22Rv1 (cell line): Measurements from ENCODE around the gene TNFRSF8.

Experiments
- H3K27ac ChIP-seq: fragments of 450-650 bp; 2 replicates; pipeline ENCODE4 v1.5.1; 2017
- ZFX ChIP-seq: fragments of 450-650 bp; IDR thresholded peaks from 2 replicates; pipeline ENCODE4 v1.6.1; 2017; ENCODE audit warnings: antibody characterized with exemption, borderline replicate concordance
- TF ChIP-seq, protein P1 (sequence below): fragments of 450-650 bp; IDR thresholded peaks from 2 replicates; pipeline ENCODE4 v1.5.1; 2017; ENCODE audit warnings: mild to moderate bottlenecking

The TNFRSF8 gene

DNA sequence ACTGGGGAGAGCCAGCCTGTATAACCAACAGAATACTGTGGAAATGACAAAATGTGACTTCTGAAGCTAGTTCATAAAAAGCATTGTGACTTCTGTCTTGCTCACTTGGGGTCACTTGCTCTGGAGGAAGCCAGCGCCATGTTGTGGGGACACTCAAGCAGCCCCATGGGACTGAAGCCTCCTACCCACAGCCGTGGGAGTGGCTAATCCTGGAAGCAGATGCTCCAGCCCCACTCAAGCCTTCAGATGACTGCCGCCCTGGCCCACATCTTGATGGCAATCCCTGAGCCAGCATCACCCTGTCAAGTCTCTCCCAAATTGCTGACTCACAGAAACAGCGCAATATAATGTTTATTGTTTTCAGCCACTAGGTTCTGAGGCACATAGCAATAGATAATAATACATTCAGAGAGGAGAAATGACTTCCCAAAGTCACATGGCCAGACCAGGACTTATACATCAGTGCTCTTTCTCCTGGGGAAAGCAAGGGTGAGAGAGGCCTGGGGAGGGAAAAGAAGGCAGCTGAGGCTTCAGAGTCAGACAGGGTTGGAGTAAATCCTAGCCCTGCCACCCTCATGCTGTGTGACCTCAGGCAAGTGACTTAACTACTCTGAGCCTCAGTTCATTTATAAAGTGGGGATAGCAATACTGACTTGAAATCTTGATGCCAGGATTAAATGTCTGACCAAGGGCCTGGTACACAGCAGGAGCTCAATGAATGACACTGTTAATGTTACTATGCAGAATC is 5.0 kb upstream of the TNFRSF8 start:
- no peak overlapping the region for H3K27ac ChIP-seq
- TF ChIP-seq, protein P1, sequence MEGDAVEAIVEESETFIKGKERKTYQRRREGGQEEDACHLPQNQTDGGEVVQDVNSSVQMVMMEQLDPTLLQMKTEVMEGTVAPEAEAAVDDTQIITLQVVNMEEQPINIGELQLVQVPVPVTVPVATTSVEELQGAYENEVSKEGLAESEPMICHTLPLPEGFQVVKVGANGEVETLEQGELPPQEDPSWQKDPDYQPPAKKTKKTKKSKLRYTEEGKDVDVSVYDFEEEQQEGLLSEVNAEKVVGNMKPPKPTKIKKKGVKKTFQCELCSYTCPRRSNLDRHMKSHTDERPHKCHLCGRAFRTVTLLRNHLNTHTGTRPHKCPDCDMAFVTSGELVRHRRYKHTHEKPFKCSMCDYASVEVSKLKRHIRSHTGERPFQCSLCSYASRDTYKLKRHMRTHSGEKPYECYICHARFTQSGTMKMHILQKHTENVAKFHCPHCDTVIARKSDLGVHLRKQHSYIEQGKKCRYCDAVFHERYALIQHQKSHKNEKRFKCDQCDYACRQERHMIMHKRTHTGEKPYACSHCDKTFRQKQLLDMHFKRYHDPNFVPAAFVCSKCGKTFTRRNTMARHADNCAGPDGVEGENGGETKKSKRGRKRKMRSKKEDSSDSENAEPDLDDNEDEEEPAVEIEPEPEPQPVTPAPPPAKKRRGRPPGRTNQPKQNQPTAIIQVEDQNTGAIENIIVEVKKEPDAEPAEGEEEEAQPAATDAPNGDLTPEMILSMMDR = no peak
- no peak for TF ChIP-seq ZFX

DNA sequence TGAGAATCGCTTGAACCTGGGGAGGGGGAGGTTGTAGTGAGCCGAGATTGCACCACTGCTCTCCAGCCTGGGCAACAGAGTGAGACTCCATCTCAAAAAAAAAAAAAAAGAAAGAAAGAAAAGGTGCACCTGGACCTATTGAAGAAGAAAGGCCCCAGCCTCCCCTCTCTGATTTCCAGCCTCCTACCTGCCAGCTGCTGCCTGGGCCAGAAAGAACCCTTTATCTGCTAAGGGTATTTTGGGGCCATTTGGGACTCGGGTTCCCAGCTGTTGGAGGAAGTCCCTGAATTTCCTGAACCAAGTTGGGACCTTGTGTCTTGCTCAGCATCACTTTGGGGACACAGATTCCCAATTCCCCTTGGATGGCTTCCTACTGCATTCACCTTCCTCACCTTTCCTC is 3.9 kb upstream of the TNFRSF8 start:
- H3K27ac ChIP-seq = no peak overlapping the region
- TF ChIP-seq, protein P1 = no peak
- no peak for TF ChIP-seq ZFX

DNA sequence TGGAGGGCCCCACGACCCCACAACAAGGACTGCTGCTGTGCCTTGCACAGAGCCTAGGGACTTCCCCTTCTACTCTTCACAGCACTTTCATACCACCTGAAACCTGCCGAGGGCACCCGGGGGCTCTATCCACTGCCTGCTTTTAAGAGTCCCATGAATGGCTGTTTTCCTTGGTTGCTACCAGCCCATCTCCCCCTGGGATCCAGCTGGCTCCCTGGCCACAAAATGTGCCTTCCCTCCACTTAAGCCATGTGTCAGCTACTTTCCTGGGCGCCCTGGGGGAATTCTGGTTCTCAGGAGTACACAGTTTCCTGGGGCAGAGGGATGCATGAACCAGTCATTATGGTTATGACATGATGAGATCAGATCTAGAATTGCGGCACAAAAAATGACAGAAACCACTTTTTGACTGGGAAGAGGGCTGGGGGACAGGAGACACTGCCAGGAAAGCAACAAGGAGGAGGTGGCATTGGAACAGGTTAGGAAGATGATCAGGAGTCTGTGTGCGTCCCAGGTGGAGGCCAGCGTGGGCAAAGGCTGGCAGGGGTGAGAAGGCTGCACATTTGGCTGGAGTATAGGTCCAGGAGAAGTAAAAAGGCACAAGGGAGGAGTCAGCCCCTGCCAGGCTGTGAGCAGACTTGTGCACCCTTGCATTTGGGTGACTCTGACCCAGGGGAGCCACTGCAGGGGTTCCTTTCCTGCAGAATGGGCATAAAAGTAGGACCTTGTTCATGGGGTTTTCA is 3.2 kb upstream of the TNFRSF8 start:
- H3K27ac ChIP-seq = no peak overlapping the region
- TF ChIP-seq, protein P1 = no peak
- TF ChIP-seq ZFX = no peak

DNA sequence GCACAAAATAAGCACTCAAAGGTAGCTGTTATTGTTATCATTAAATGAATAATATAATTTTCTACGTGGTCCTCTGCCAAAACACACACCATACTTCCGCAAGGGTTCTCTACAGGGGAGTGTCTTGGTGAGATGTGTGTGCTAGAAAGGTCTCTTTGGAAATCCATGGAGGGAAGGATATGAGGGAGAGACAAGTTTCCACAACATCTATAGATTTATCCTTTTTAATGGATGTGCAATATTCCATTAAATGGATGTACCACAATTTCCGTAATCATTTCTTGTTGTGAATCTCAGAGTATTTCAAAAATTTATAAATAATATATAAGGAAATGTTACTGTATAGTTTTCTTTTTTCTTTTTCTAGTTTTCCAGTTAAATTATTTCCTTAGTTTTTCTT is 2.6 kb upstream of the TNFRSF8 start:
- TF ChIP-seq, protein P1 = no peak
- H3K27ac ChIP-seq = no peak overlapping the region

DNA sequence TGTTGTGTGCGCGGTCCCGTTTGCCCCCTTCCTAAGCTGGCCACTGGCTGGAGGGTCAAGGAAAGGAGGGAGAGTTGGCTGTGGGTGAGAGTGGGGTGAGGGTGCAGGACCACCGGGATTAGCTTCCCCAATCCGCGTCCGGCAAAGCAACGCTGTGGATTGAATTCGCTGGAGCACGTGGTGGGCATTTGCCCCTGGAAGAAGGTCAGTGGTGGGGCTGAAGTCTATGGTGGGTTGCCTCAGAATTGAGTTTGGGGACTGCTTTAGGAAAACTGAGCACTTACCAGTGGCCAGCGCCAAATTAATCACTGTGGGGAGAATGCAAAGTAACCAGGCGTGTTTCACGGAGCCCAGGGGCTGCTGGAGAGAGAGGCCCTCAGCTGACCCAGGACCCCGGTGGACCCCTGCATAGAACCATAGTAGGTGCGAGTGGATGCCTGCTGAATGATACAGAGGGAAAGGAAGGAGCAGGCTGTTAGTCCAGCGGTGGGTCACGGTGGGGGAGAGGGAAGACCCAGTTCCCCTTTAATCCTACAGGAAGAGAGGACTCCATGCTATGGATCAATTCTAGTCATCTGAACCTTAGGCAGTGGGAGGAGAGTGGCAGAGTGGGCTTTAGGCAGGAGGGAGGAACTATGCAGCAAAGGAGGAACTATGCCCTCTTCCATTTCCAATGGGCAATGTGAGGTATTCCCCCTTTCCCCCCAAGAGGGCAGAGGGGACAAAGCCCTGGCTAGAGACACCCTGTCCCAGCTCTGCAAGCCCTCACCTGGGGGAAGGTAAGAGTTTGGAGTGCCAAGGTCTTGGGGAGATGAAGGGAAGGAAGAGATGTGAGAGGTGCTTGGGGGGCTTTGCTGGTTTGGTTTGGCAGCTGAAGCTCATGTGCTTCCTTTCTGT is 1.2 kb downstream of the TNFRSF8 start:
- no peak overlapping the region for H3K27ac ChIP-seq
- no peak for TF ChIP-seq ZFX
- TF ChIP-seq, protein P1 = no peak

DNA sequence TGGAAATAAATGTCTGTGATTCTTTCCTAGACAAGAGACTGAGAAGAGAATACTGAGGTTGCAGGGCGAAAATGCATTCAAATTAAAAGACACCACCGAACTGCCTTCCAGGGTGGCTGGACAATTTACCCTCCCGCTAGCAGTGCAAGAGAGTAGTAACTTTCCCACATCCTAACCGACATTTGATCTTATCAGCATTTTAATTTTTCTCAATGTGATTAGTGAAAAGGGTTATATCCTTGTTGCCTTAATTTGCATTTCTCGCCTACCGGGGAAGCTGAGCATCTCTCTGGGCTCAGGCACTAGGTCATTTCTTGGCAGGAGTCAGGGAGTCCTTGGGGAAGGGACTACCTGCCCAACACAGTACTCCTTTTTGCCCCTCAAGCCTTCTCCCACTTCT is 2.8 kb downstream of the TNFRSF8 start:
- TF ChIP-seq, protein P1 = no peak
- no peak overlapping the region for H3K27ac ChIP-seq
